Fibroblast of the aortic adventitia (primary cell): ENCODE data around the gene VWF. TPM values are rescaled to one million over a fixed set of nuclear protein-coding genes. Genes with fewer than 3 reads are reported as not detected.

Experiments used
- DNase-seq: peaks from one replicate; pipeline ENCODE4 v3.0.0-alpha.2; 2010; ENCODE audit warnings: low read depth
- H3K4me3 ChIP-seq: 2 replicates; pipeline ENCODE4 v1.5.1; 2011; ENCODE audit warnings: low read depth, mild to moderate bottlenecking, control low read depth, low read length, moderate library complexity
- CTCF ChIP-seq: IDR thresholded peaks from 2 replicates; pipeline ENCODE4 v1.5.1; 2011; ENCODE audit warnings: mild to moderate bottlenecking, low read length, control low read depth, inconsistent platforms; ENCODE audit not compliant: insufficient read depth
- total RNA-seq: library from RNA; depleted of rRNA; stranded (reverse); fragments of >200 nt; gene quantifications from 2 replicates; pipeline ENCODE4 v1.2.3, GENCODE V29; 2012; ENCODE audit warnings: low replicate concordance

VWF gene
- total RNA-seq, 1 donor = 1.4 TPM

- no peak for DNase-seq
- no peak overlapping the region for H3K4me3 ChIP-seq
- TF ChIP-seq CTCF = no peak
Observed at GRCh38 chr12:6125310-6125608, 789 bp upstream of the VWF start.

- DNase-seq = no peak
- no peak for TF ChIP-seq CTCF
Observed at GRCh38 chr12:6123258-6123657, 1.2 kb downstream of the VWF start.

GRCh38 chr12:6122201-6122600 lies 2.3 kb downstream of the VWF start:
- TF ChIP-seq CTCF = no peak
- H3K4me3 ChIP-seq = no peak overlapping the region
- DNase-seq = no peak

More at GRCh38 chr12:6123258-6123657, 1.2 kb downstream of the VWF start:
- no peak overlapping the region for H3K4me3 ChIP-seq

- no peak for TF ChIP-seq CTCF
- no peak overlapping the region for H3K4me3 ChIP-seq
- no peak for DNase-seq
Observed at GRCh38 chr12:6120796-6121473, 3.5 kb downstream of the VWF start.

- TF ChIP-seq CTCF = no peak
- no peak for DNase-seq
- no peak overlapping the region for H3K4me3 ChIP-seq
Observed at GRCh38 chr12:6118891-6119568, 5.4 kb downstream of the VWF start.

GRCh38 chr12:6116471-6117021 lies 7.9 kb downstream of the VWF start:
- no peak for DNase-seq
- no peak for TF ChIP-seq CTCF
- H3K4me3 ChIP-seq = no peak overlapping the region

GRCh38 chr12:6115389-6115788 lies 9.1 kb downstream of the VWF start:
- peak; percentile 12 for DNase-seq
- no peak overlapping the region for H3K4me3 ChIP-seq
- TF ChIP-seq CTCF = no peak
